ENCODE results near the gene HERC3. TPM values are rescaled to one million over a fixed set of nuclear protein-coding genes. Genes with fewer than 3 reads are reported as not detected.

Gene HERC3
- total and polyA plus RNA-seq, 12 donors = 3.4 to 40.1 (median 26.5) TPM

GRCh38 chr4:88713782-88714181 lies 121.5 kb downstream of the HERC3 start:
- WGBS, 4 donors = 88 to 100% (median 99%) methylated on average over 1 of the region's 1 CpG
- TF ChIP-seq, protein P1, sequence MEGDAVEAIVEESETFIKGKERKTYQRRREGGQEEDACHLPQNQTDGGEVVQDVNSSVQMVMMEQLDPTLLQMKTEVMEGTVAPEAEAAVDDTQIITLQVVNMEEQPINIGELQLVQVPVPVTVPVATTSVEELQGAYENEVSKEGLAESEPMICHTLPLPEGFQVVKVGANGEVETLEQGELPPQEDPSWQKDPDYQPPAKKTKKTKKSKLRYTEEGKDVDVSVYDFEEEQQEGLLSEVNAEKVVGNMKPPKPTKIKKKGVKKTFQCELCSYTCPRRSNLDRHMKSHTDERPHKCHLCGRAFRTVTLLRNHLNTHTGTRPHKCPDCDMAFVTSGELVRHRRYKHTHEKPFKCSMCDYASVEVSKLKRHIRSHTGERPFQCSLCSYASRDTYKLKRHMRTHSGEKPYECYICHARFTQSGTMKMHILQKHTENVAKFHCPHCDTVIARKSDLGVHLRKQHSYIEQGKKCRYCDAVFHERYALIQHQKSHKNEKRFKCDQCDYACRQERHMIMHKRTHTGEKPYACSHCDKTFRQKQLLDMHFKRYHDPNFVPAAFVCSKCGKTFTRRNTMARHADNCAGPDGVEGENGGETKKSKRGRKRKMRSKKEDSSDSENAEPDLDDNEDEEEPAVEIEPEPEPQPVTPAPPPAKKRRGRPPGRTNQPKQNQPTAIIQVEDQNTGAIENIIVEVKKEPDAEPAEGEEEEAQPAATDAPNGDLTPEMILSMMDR (IDR thresholded peaks at IDR 0.05) = no peak
- no peak for TF ChIP-seq POLR2A (IDR thresholded peaks at IDR 0.05)
- H3K4me1 ChIP-seq (replicated peaks in 1 of 2) = no peaks in the 10 kb centered on the region
- no peak overlapping the region for H3K27ac ChIP-seq
- no peaks in the 10 kb centered on the region for H3K36me3 ChIP-seq (replicated peaks in 1 of 2)
- DNase-seq = no peak
- H3K9me3 ChIP-seq (replicated peaks in 1 of 3) = peaks cover 0 to 11% (median 9%) of the 10 kb centered on the region in 3 donors
- intact Hi-C loops (cut with DNase I) = no loop called here
- H3K27me3 ChIP-seq = no peaks in the 10 kb centered on the region
- no peak overlapping the region for H3K4me3 ChIP-seq

- no peak for DNase-seq
- H3K4me3 ChIP-seq = no peak overlapping the region
- peaks cover 0 to 9% of the 10 kb centered on the region in 2 donors for H3K36me3 ChIP-seq (replicated peaks in 1 of 2)
- H3K9me3 ChIP-seq (replicated peaks in 1 of 3) = peaks cover 0 to 11% (median 9%) of the 10 kb centered on the region in 3 donors
- H3K27me3 ChIP-seq = no peaks in the 10 kb centered on the region
- intact Hi-C loops (cut with DNase I) = no loop called here
- 97 to 100% (median 98%) methylated on average over 5 of the region's 5 CpGs for WGBS, 4 donors
- TF ChIP-seq POLR2A (IDR thresholded peaks at IDR 0.05) = no peak
- TF ChIP-seq, protein P1 (IDR thresholded peaks at IDR 0.05) = no peak
- no peak overlapping the region for H3K27ac ChIP-seq
- no peaks in the 10 kb centered on the region for H3K4me1 ChIP-seq (replicated peaks in 1 of 2)
These were observed 125.8 kb downstream of the HERC3 start for GRCh38 chr4:88718098-88718497.

DNA sequence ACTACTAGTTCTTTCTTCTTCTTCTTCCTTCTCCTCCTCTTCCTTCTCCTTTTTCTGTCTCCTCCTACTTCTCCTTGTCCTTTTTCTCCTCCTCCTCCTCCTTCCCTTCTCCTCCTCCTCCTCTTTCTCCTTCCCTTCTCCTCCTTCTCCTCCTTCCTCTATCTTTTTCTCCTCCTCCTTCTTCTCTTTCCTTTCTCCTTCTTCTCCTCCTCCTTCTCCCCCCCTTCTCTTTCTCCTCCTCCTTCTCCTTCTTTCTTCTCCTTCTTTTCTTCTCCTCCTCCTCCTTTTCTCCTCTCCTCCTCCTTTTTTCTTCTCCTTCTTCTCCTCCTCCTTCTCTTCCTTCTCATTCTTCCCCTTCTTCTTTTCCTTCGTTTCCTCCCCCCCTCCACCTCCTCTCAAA lies 127.1 kb downstream of the HERC3 start:
- Histone ChIP-seq H3K27ac (no peak overlapping the region), H3K4me3 (no peak overlapping the region), H3K9me3 (replicated peaks in 1 of 3) (peaks cover 0 to 11% (median 9%) of the 10 kb centered on the region in 3 donors), H3K27me3 (no peaks in the 10 kb centered on the region), H3K4me1 (replicated peaks in 1 of 2) (no peaks in the 10 kb centered on the region), H3K36me3 (replicated peaks in 1 of 2) (peaks cover 0 to 17% of the 10 kb centered on the region in 2 donors)
- WGBS, 4 donors = 91 to 100% (median 95%) methylated on average over 1 of the region's 1 CpG
- intact Hi-C loops (cut with DNase I) = no loop called here
- TF ChIP-seq POLR2A (IDR thresholded peaks at IDR 0.05) = no peak
- TF ChIP-seq, protein P1 (IDR thresholded peaks at IDR 0.05) = no peak
- no peak for DNase-seq

DNA sequence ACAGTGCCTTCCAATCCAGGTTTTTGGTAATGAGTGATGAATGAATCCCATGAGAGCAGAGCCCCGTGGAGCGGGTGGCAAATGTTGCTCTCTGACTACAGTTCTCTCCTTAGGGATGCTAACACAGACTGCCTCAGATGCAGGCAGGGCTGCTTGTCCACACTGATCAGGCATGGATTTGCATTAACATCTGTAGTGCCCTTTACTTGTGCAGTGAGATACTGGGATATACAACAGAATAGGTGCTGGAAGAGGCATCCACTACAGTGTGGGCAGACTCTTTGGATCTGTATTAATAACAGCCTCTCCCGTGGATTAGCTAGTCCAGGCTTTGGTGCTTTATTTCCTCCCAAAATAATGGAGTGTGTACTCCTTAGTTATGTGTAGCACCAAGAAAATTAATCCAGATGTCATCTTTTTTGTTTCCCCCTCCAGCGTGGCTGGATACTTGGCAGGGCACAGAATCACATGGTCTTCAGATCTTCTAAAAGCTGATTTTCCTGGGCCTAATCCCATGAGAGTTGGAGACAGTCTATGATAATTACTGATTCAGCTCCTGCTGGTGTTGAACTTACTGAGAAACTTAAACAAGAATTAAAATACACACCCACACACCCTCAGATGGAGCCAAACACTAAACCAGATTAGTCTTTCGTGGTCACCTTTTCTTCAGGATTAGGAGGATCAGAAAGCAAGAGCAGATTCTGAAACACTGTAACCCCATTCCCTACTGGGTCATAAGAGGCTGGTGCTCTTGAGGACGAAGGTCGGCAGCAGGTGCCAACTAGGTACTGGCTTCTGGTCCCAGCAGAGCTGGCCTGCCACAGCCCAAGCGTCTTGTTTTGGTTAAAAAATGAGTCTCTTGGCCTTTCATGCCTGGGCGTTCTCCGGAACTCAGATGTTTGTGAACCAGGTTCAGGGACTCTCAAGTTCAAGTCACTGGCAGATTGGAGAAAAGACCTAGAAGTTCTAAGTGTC lies 128.5 kb downstream of the HERC3 start:
- TF ChIP-seq, protein P1 (IDR thresholded peaks at IDR 0.05) = no peak
- no peak for TF ChIP-seq POLR2A (IDR thresholded peaks at IDR 0.05)
- H3K4me1 ChIP-seq (replicated peaks in 1 of 2) = no peaks in the 10 kb centered on the region
- H3K36me3 ChIP-seq (replicated peaks in 1 of 2) = peaks cover 0 to 20% of the 10 kb centered on the region in 2 donors
- peaks cover 0 to 11% (median 9%) of the 10 kb centered on the region in 3 donors for H3K9me3 ChIP-seq (replicated peaks in 1 of 3)
- no peak for DNase-seq
- intact Hi-C loops (cut with DNase I) = no loop called here
- H3K27ac ChIP-seq = no peak overlapping the region
- no peaks in the 10 kb centered on the region for H3K27me3 ChIP-seq
- WGBS, 4 donors = 88 to 94% (median 93%) methylated on average over 9 to 10 of the region's 10 CpGs
- H3K4me3 ChIP-seq = no peak overlapping the region
